Ishikawa (cell line): ENCODE data around the gene ANP32B.

Experiments used
- EGR1 ChIP-seq: IDR thresholded peaks from 2 replicates; pipeline ENCODE4 v1.6.1; 2012
- ZBTB7A ChIP-seq: IDR thresholded peaks from 2 replicates; pipeline ENCODE4 v1.6.1; 2012; ENCODE audit warnings: low read depth

- TF ChIP-seq ZBTB7A (no peak), EGR1 (no peak)
These were observed 56.5 kb downstream of the ANP32B start for GRCh38 chr9:98039607-98040017.
